ENCODE measurements around the gene LIAS. TPM values are rescaled to one million over a fixed set of nuclear protein-coding genes. Genes with fewer than 3 reads are reported as not detected.

Gene LIAS
- total and polyA plus RNA-seq, 10 of the 15 experiments (the other 5 are each of a cell fraction or from before 2014, with no cell fraction given) = 17.9 to 32.3 (median 26.4) TPM

- Histone ChIP-seq H3K4me1 (ENCODE audit: control insufficient read depth, insufficient read depth, low read length) (no peaks in the 10 kb centered on the region), H3K4me3 (no peak overlapping the region), H3K27ac (ENCODE audit: control insufficient read depth, insufficient read depth) (no peak overlapping the region), H3K36me3 (ENCODE audit: control insufficient read depth in 2 of 2, insufficient read depth in 2 of 2, low read length in 1 of 2) (no peaks in the 10 kb centered on the region), H3K4me2 (ENCODE audit: control insufficient read depth, insufficient read depth) (no peak overlapping the region), H4K20me1 (ENCODE audit: control insufficient read depth, insufficient read depth) (no peaks in the 10 kb centered on the region), H3K27me3 (replicated peaks in 1 of 2; ENCODE audit: control insufficient read depth in 2 of 2, insufficient read depth in 2 of 2, low read length in 1 of 2) (no peaks in the 10 kb centered on the region; a peak in 1 of 4 replicates), H3K9me3 (replicated peaks; ENCODE audit: control insufficient read depth, insufficient read depth, low read length) (no peaks in the 10 kb centered on the region), H2AFZ (ENCODE audit: control insufficient read depth, low read depth, low read length) (no peak overlapping the region), H3K79me2 (ENCODE audit: control insufficient read depth, insufficient read depth, low read length) (no peaks in the 10 kb centered on the region), H3K9ac (ENCODE audit: control insufficient read depth, insufficient read depth, low read length) (no peak overlapping the region)
- intact Hi-C loops (cut with micrococcal nuclease; ENCODE audit: unreplicated experiment) (no loop called here), in situ Hi-C loops (cut with MboI) (loop anchor here (25.0 kb wide), 1 partner anchor 529 kb away; no protein-coding TSS in a partner anchor)
- ChIA-PET POLR2A (no interaction called here), CTCF (interaction anchor here (0.9 kb wide), 1 partner anchor 638 kb away, joined by 3 read pairs; no protein-coding TSS in a partner anchor), SMC1A (ENCODE audit: uncharacterized antibody, unreplicated experiment) (no interaction called here), RAD21 (ENCODE audit: unreplicated experiment) (interaction anchor here (0.6 kb wide), 1 partner anchor 264 kb away, joined by 4 read pairs; no protein-coding TSS in a partner anchor)
- no TSS peak for BruUV-seq (replicated peaks)
- 84% methylated on average over 2 of the region's 2 CpGs for WGBS (ENCODE audit: insufficient coverage, insufficient replicate concordance, low lambda C conversion rate, missing lambda C conversion rate)
- ATAC-seq (no peak), FAIRE-seq (no peak), DNase-seq (ENCODE audit: low read depth, low spot score) (no peak)
- TF ChIP-seq BCLAF1 (IDR thresholded peaks at IDR 0.05) (no peak), SPI1 (IDR thresholded peaks at IDR 0.05; ENCODE audit: borderline replicate concordance, insufficient read depth, low read depth, low read length) (no peak), PKNOX1 (IDR thresholded peaks at IDR 0.05) (no peak), E4F1 (IDR thresholded peaks at IDR 0.05; ENCODE audit: borderline replicate concordance, partially characterized antibody) (no peak), ZBTB40 (IDR thresholded peaks at IDR 0.05; ENCODE audit: borderline replicate concordance) (no peak), SMARCA5 (IDR thresholded peaks at IDR 0.05) (no peak), RBBP5 (conservative IDR thresholded peaks at IDR 0.05) (no peak), ZNF274 (IDR thresholded peaks at IDR 0.05; ENCODE audit: insufficient read depth, insufficient read length) (no peak), TBL1XR1 (IDR thresholded peaks at IDR 0.05; ENCODE audit: low read depth, low read length) (no peak), BACH1 (IDR thresholded peaks at IDR 0.05; ENCODE audit: borderline replicate concordance) (no peak), YY1 (IDR thresholded peaks at IDR 0.05; ENCODE audit: low read depth, low read length) (no peak), ZNF622 (IDR thresholded peaks at IDR 0.05) (no peak), NRF1 (conservative IDR thresholded peaks at IDR 0.05; ENCODE audit: low read depth, low read length) (no peak), JUNB (IDR thresholded peaks at IDR 0.05) (no peak)
Observed at GRCh38 chr4:39441593-39441992, 17.3 kb upstream of the LIAS start.

Data from GM12878 (cell line).